ENCODE data around the gene MOB3B. TPM values are rescaled to one million over a fixed set of nuclear protein-coding genes. Genes with fewer than 3 reads are reported as not detected.

Gene MOB3B
- total RNA-seq, 1 experiment from 2014 or later, result 2.6 TPM

GRCh38 chr9:27541740-27542139 is 12.1 kb upstream of the MOB3B start:
- no peaks in the 10 kb centered on the region for H3K27me3 ChIP-seq (ENCODE audit: low read length)
- H3K79me2 ChIP-seq (ENCODE audit: low read length), result no peaks in the 10 kb centered on the region
- no peak for ATAC-seq
- H2AFZ ChIP-seq (ENCODE audit: low read length), result no peak overlapping the region
- H4K20me1 ChIP-seq (ENCODE audit: low read length), result no peaks in the 10 kb centered on the region
- DNase-seq, result no peak
- H3K9me2 ChIP-seq (replicated peaks; ENCODE audit: low read length), result no peaks in the 10 kb centered on the region
- intact Hi-C loops (cut with micrococcal nuclease), result loop anchor here (10.0 kb wide), 1 partner anchor 507 kb away; no protein-coding TSS in a partner anchor
- ChIA-PET POLR2A (ENCODE audit: unreplicated experiment) (no interaction called here), CTCF (no interaction called here)
- no peak overlapping the region for H3K4me2 ChIP-seq (ENCODE audit: low read length)
- H3K27ac ChIP-seq (ENCODE audit: low read length), result no peak overlapping the region
- H3K9ac ChIP-seq (ENCODE audit: low read length), result no peak overlapping the region
- BruUV-seq (replicated peaks), result no TSS peak
- H3K4me1 ChIP-seq (ENCODE audit: insufficient read depth, low read length), result peaks cover 27% of the 10 kb centered on the region
- H3F3A ChIP-seq (ENCODE audit: low read length, unreplicated experiment), result peaks cover 4% of the 10 kb centered on the region
- H3K4me3 ChIP-seq (ENCODE audit: low read length), result no peak overlapping the region
- H3K36me3 ChIP-seq (ENCODE audit: low read depth, low read length), result no peaks in the 10 kb centered on the region
- H3K9me3 ChIP-seq (ENCODE audit: low read length), result no peaks in the 10 kb centered on the region
- TF ChIP-seq EZH2phosphoT487 (IDR thresholded peaks at IDR 0.05; ENCODE audit: borderline replicate concordance, low read length) (no peak), EZH2 (IDR thresholded peaks at IDR 0.05; ENCODE audit: low read length, unreplicated experiment) (no peak)
- TF ChIP-seq, protein P1, sequence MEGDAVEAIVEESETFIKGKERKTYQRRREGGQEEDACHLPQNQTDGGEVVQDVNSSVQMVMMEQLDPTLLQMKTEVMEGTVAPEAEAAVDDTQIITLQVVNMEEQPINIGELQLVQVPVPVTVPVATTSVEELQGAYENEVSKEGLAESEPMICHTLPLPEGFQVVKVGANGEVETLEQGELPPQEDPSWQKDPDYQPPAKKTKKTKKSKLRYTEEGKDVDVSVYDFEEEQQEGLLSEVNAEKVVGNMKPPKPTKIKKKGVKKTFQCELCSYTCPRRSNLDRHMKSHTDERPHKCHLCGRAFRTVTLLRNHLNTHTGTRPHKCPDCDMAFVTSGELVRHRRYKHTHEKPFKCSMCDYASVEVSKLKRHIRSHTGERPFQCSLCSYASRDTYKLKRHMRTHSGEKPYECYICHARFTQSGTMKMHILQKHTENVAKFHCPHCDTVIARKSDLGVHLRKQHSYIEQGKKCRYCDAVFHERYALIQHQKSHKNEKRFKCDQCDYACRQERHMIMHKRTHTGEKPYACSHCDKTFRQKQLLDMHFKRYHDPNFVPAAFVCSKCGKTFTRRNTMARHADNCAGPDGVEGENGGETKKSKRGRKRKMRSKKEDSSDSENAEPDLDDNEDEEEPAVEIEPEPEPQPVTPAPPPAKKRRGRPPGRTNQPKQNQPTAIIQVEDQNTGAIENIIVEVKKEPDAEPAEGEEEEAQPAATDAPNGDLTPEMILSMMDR (conservative IDR thresholded peaks at IDR 0.05; ENCODE audit: low read depth, low read length), result no peak

DNA sequence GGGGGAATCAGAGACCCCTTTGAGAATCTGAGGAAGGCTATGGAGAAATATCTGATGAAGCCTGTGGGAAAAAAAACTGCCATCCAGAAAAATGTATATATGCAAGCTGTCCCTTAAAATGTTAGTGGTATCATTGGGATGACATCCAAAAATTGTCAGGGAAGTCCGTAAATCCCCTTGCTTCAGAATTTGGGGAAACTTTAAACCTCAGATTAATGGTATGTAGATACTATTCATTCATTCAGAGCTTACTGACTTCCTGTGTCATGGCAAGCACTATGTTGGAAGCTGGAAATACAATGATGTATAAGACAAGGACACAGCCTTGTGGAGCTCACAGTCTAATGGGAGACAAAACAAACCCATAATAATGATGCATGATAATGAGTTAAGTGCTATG is 10.9 kb upstream of the MOB3B start:
- Histone ChIP-seq H3K4me1 (ENCODE audit: insufficient read depth, low read length) (peaks cover 27% of the 10 kb centered on the region), H3K4me2 (ENCODE audit: low read length) (peak overlapping the region; percentile 75), H3K4me3 (ENCODE audit: low read length) (no peak overlapping the region), H3K9me2 (replicated peaks; ENCODE audit: low read length) (no peaks in the 10 kb centered on the region), H3K27ac (ENCODE audit: low read length) (peak overlapping the region; percentile 97), H3K36me3 (ENCODE audit: low read depth, low read length) (no peaks in the 10 kb centered on the region), H3K9ac (ENCODE audit: low read length) (peak overlapping the region; percentile 64), H3K79me2 (ENCODE audit: low read length) (no peaks in the 10 kb centered on the region), H4K20me1 (ENCODE audit: low read length) (no peaks in the 10 kb centered on the region), H3K9me3 (ENCODE audit: low read length) (no peaks in the 10 kb centered on the region), H3K27me3 (ENCODE audit: low read length) (no peaks in the 10 kb centered on the region), H3F3A (ENCODE audit: low read length, unreplicated experiment) (peaks cover 4% of the 10 kb centered on the region), H2AFZ (ENCODE audit: low read length) (no peak overlapping the region)
- ChIA-PET CTCF (no interaction called here), POLR2A (ENCODE audit: unreplicated experiment) (interaction anchor here (0.6 kb wide), 1 partner anchor 319 kb away, joined by 3 read pairs; no protein-coding TSS in a partner anchor)
- DNase-seq (peak; percentile 28), ATAC-seq (peak; percentile 46; the same call in 1 of the 2 replicates)
- no TSS peak for BruUV-seq (replicated peaks)
- TF ChIP-seq, protein P1 (conservative IDR thresholded peaks at IDR 0.05; ENCODE audit: low read depth, low read length), result no peak
- no peak for TF ChIP-seq EZH2 (IDR thresholded peaks at IDR 0.05; ENCODE audit: low read length, unreplicated experiment)
- TF ChIP-seq EZH2phosphoT487 (IDR thresholded peaks at IDR 0.05; ENCODE audit: borderline replicate concordance, low read length), result no peak
- intact Hi-C loops (cut with micrococcal nuclease), result loop anchor here (10.0 kb wide), 1 partner anchor 506 kb away; no protein-coding TSS in a partner anchor

All from PC-3 (cell line).